Stimulated activated naive B cell treated with anti-CD40 and anti-IgM and Interleukin-4, amounts not matched to agents 10 μg/mL and 1 μg/mL and 100 μg/mL, for 72 hours (primary cell): Measurements from ENCODE around the gene LCE3C.

ENCODE experiments used
- ATAC-seq, 2 donors: fragments of 150-1000 bp; cut with Tn5 transposase; replicated peaks; 2 replicates each; pipeline ENCODE4 v1.10.0; 2021; ENCODE audit warnings: moderate library complexity in 1 of 2
- DNase-seq: peaks from one replicate; pipeline ENCODE4 v3.0.0; 2021
- H3K27ac Mint-ChIP-seq: one replicate; pipeline ENCODE4 v1.8.0; 2022; ENCODE audit warnings: mild to moderate bottlenecking, mixed read lengths
- H3K27me3 Mint-ChIP-seq, 2 donors: one replicate each; pipeline ENCODE4 v1.8.0; 2022; ENCODE audit warnings: mixed read lengths in 2 of 2
- H3K36me3 Mint-ChIP-seq, 2 donors: one replicate each; pipeline ENCODE4 v1.8.0; 2022; ENCODE audit warnings: mixed read lengths in 2 of 2, mild to moderate bottlenecking in 1 of 2
- H3K4me1 Mint-ChIP-seq, 2 donors: one replicate each; pipeline ENCODE4 v1.8.0; 2022; ENCODE audit warnings: mixed read lengths in 2 of 2, mild to moderate bottlenecking in 1 of 2
- H3K4me3 Mint-ChIP-seq, 2 donors: one replicate each; pipeline ENCODE4 v1.8.0; 2022; ENCODE audit warnings: mild to moderate bottlenecking in 2 of 2, mixed read lengths in 2 of 2, moderate library complexity in 1 of 2
- H3K9me3 Mint-ChIP-seq, 2 donors: one replicate each; pipeline ENCODE4 v1.8.0; 2022; ENCODE audit warnings: mixed read lengths in 2 of 2, mild to moderate bottlenecking in 1 of 2

Gene LCE3C

GRCh38 chr1:152626744-152627143 is 26.7 kb downstream of the LCE3C start:
- H3K9me3 Mint-ChIP-seq: no peaks in the 10 kb centered on the region
- no peak for DNase-seq
- peaks cover 2 to 5% of the 10 kb centered on the region in 2 donors for H3K4me1 Mint-ChIP-seq
- no peak overlapping the region for H3K27ac Mint-ChIP-seq
- ATAC-seq: no peak
- peaks cover 53 to 54% of the 10 kb centered on the region in 2 donors for H3K27me3 Mint-ChIP-seq
- H3K4me3 Mint-ChIP-seq: no peak overlapping the region
- no peaks in the 10 kb centered on the region for H3K36me3 Mint-ChIP-seq

DNA sequence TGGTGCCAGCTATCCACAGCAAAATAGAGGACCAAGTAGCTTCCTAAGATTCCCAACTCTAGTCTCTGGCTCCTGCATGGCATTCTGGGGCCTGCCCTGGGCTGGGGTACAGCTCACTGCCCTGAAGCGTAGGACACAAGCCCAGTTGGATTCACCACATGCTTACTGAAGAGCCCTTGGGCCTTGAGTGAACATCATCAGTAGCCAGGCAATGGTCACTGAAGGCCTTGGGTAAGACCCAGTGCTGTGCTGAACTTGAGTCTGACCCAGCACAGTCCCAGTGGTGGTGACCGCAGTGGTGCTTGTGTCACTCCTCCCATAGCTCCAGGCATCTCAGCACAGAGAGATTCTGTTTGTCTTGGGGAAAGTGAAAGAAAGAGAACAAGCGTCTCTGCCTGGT is 30.6 kb downstream of the LCE3C start:
- H3K36me3 Mint-ChIP-seq: no peaks in the 10 kb centered on the region

DNA sequence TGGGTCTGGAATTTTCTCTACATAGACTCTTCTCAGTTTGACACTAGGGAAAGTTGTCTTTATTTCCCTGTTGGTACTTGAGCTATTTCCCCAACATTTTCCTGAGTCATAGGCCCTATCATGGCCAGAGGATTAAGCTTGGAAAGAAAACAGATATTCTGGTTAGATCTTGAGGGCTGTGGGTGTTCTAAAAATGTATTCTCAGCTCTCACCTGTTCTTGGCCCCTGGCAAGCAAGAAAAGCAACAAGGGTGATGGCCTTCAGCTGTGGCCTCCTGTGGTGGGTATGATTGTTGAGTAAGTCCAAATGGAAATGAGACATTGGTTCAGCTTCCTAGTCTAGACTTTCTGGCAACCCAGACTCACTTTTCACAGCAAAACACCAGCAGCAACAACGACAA is 40.3 kb downstream of the LCE3C start:
- H3K36me3 Mint-ChIP-seq: no peaks in the 10 kb centered on the region
- no peak for DNase-seq
- H3K4me1 Mint-ChIP-seq: no peaks in the 10 kb centered on the region
- peaks cover 0 to 1% of the 10 kb centered on the region in 2 donors for H3K9me3 Mint-ChIP-seq
- H3K27ac Mint-ChIP-seq: no peak overlapping the region
- peaks cover 4 to 11% of the 10 kb centered on the region in 2 donors for H3K27me3 Mint-ChIP-seq
- H3K4me3 Mint-ChIP-seq: no peak overlapping the region
- no peak for ATAC-seq

More for the DNA sequence above, 30.6 kb downstream of the LCE3C start:
- Mint-ChIP-seq H3K27me3 (peaks cover 33 to 37% of the 10 kb centered on the region in 2 donors), H3K4me1 (no peaks in the 10 kb centered on the region), H3K4me3 (no peak overlapping the region), H3K27ac (no peak overlapping the region), H3K9me3 (peaks cover 0 to 5% of the 10 kb centered on the region in 2 donors)
- DNase-seq: no peak
- no peak for ATAC-seq

DNA sequence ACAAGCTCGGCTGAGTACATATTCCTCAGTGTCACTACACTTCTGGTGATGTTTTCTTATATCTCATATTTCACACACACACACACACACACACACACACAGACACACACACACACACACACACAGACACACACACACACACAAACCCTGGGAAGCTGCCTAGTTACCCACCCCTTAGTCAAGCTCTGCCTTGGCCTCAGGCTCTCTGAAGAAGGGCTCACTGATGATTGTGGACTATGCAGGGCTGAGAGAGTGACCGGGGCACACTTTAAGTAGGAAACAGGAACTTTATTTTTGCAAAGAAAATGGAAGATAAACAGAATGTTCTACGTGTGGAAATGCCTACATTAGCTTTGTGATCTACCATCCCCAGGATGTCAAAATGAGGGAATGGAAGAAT is 43.9 kb downstream of the LCE3C start:
- ATAC-seq (no peak), DNase-seq (no peak)
- Mint-ChIP-seq H3K4me1 (no peaks in the 10 kb centered on the region), H3K27ac (no peak overlapping the region), H3K4me3 (no peak overlapping the region), H3K27me3 (peaks cover 13 to 27% of the 10 kb centered on the region in 2 donors), H3K9me3 (peaks cover 0 to 1% of the 10 kb centered on the region in 2 donors), H3K36me3 (no peaks in the 10 kb centered on the region)

- no peaks in the 10 kb centered on the region for H3K9me3 Mint-ChIP-seq
- H3K36me3 Mint-ChIP-seq: no peaks in the 10 kb centered on the region
- no peak overlapping the region for H3K27ac Mint-ChIP-seq
- H3K4me3 Mint-ChIP-seq: no peak overlapping the region
- ATAC-seq: no peak
- no peaks in the 10 kb centered on the region for H3K4me1 Mint-ChIP-seq
- DNase-seq: no peak
- peaks cover 21 to 30% of the 10 kb centered on the region in 2 donors for H3K27me3 Mint-ChIP-seq
These were observed 45.1 kb downstream of the LCE3C start for GRCh38 chr1:152645146-152645545.

DNA sequence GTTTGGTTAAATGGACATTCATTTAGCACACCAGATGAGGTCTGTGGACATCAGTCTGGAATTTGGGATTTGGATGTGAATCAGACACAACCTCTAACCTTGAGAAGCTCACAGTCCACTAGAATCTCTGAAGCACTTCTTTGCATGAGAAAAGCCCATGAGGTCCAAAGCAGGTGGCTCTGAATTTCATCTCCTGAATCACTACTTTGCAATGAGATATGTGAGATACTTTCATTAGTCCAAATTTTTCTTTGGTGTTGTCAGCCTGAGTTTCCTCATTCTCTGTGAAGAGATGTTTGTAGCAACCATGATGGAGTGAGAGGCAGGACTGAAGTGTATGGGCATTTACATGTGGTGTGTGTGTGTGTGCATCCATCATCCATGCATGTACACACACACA is 46.6 kb downstream of the LCE3C start:
- DNase-seq (no peak), ATAC-seq (no peak)
- Mint-ChIP-seq H3K4me3 (no peak overlapping the region), H3K36me3 (no peaks in the 10 kb centered on the region), H3K27me3 (peaks cover 24 to 34% of the 10 kb centered on the region in 2 donors), H3K9me3 (no peaks in the 10 kb centered on the region), H3K4me1 (no peaks in the 10 kb centered on the region), H3K27ac (no peak overlapping the region)
